Measurements from ENCODE around the gene MAPK10.

- TF ChIP-seq TBP (IDR thresholded peaks at IDR 0.05; ENCODE audit: low read depth, low read length) (no peak), ZNF274 (IDR thresholded peaks at IDR 0.05; ENCODE audit: borderline replicate concordance, extremely low read depth, low read length) (no peak), RNF2 (IDR thresholded peaks at IDR 0.05; ENCODE audit: borderline replicate concordance, low read depth, low read length, missing control alignments, poor library complexity, severe bottlenecking) (no peak), SP1 (IDR thresholded peaks at IDR 0.05; ENCODE audit: low read depth, low read length) (no peak), ATF2 (IDR thresholded peaks at IDR 0.05; ENCODE audit: low read length) (no peak), CTCF (IDR thresholded peaks at IDR 0.05; ENCODE audit: control extremely low read depth in 1 of 3, insufficient read depth in 1 of 3, low read depth in 1 of 3, low read length in 3 of 3) (no peak)
Observed at GRCh38 chr4:85995361-85995760, 364.5 kb downstream of the MAPK10 start.
